GM06990 (cell line): ENCODE results near the gene TRNT1.

Experiments
- DNase-seq: peaks from one replicate; pipeline ENCODE4 v3.0.0-alpha.2; 2011; ENCODE audit not compliant: insufficient read length; ENCODE audit errors: extremely low read depth
- H3K27me3 ChIP-seq: replicated peaks from 2 replicates; pipeline ENCODE4 v1.6.0; 2011; ENCODE audit warnings: low read length; ENCODE audit not compliant: control insufficient read depth, insufficient read depth
- H3K36me3 ChIP-seq: 2 replicates; pipeline ENCODE4 v1.5.1; 2011; ENCODE audit warnings: low read length; ENCODE audit not compliant: control insufficient read depth, insufficient read depth
- H3K4me3 ChIP-seq: replicated peaks from 2 replicates; pipeline ENCODE4 v1.5.1; 2011; ENCODE audit warnings: low read depth, mild to moderate bottlenecking, control low read depth, low read length
- TF ChIP-seq, protein P1 (sequence below): IDR thresholded peaks from 2 replicates; pipeline ENCODE4 v1.5.1; 2011; ENCODE audit warnings: low read length, control low read depth, mild to moderate bottlenecking, inconsistent platforms; ENCODE audit not compliant: insufficient read depth, poor library complexity, severe bottlenecking

Gene TRNT1

GRCh38 chr3:3180456-3180855 lies 53.7 kb downstream of the TRNT1 start:
- Histone ChIP-seq H3K27me3 (no peaks in the 10 kb centered on the region), H3K36me3 (no peaks in the 10 kb centered on the region; the same call in 1 of the 2 replicates), H3K4me3 (no peak overlapping the region)
- TF ChIP-seq, protein P1, sequence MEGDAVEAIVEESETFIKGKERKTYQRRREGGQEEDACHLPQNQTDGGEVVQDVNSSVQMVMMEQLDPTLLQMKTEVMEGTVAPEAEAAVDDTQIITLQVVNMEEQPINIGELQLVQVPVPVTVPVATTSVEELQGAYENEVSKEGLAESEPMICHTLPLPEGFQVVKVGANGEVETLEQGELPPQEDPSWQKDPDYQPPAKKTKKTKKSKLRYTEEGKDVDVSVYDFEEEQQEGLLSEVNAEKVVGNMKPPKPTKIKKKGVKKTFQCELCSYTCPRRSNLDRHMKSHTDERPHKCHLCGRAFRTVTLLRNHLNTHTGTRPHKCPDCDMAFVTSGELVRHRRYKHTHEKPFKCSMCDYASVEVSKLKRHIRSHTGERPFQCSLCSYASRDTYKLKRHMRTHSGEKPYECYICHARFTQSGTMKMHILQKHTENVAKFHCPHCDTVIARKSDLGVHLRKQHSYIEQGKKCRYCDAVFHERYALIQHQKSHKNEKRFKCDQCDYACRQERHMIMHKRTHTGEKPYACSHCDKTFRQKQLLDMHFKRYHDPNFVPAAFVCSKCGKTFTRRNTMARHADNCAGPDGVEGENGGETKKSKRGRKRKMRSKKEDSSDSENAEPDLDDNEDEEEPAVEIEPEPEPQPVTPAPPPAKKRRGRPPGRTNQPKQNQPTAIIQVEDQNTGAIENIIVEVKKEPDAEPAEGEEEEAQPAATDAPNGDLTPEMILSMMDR: no peak
- no peak for DNase-seq

GRCh38 chr3:3184876-3185275 lies 58.1 kb downstream of the TRNT1 start:
- Histone ChIP-seq H3K4me3 (no peak overlapping the region), H3K27me3 (no peaks in the 10 kb centered on the region), H3K36me3 (no peaks in the 10 kb centered on the region)
- DNase-seq: no peak
- TF ChIP-seq, protein P1: no peak

DNA sequence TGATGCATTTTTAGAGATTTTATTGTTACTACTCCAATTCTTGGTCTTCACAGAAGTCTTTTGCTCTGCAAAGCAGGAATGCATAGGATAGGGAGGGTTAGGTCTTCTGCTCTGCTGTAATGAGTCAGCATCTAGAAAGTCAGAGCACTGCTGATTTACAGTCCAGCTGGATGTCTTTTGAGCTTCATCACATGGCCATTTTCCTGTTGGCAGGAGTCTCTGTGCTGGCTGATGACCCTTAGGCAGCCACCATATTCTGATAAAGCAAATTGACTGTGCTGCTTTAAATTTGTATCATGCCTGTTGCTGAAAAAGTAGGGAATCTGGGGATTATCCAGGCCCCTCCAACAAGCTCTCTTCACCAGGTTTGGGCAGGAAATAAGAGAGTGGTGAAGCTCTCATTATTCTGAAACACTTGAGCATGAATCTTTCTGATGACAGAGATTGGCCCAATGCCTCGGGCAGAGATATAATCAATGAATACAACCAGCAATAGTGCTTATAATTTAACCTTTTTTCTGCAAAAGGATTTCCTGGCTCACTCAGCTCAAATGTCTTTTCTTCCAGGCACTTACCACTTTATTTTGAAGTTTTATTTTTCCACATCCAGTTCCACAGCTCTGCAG lies 62.5 kb downstream of the TRNT1 start:
- Histone ChIP-seq H3K36me3 (no peaks in the 10 kb centered on the region), H3K4me3 (no peak overlapping the region), H3K27me3 (no peaks in the 10 kb centered on the region)
- DNase-seq: no peak
- TF ChIP-seq, protein P1: no peak

- TF ChIP-seq, protein P1: no peak
- Histone ChIP-seq H3K27me3 (no peaks in the 10 kb centered on the region), H3K36me3 (no peaks in the 10 kb centered on the region), H3K4me3 (no peak overlapping the region)
- no peak for DNase-seq
These were observed 63.2 kb downstream of the TRNT1 start for GRCh38 chr3:3189961-3190360.

DNA sequence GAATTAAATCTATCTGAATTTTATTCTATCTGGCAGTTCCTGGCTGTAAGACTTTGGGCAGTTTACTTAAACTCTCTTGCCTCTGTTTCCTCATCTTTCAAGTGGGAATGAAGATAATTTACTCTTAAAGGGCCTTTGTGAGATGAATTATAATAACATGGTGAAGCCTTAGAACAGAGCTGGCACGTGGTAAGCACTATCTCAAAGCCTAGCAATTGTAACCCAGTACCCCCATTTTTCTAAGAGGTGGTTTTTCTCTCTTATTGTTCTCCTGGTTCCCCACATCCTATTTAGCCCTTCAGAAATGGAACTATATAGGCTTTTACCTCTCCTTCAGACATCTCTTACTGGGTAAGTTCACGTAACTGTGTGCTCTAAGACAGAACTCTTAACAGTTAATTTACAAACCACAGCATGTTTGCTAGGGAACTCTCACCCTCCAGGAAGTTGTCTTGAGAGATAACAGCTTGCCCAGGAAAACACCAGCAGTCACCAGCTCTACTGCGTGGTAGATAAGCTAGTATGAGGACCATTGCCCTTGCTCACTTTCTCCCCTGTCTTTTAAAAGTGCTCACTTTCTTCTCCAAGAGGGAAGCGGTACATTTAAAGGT lies 65.0 kb downstream of the TRNT1 start:
- no peaks in the 10 kb centered on the region for H3K27me3 ChIP-seq
- H3K4me3 ChIP-seq: no peak overlapping the region
- H3K36me3 ChIP-seq: no peaks in the 10 kb centered on the region
- no peak for DNase-seq
- TF ChIP-seq, protein P1: no peak
